GM12865 (cell line): Measurements from ENCODE around the gene NT5C3B.
"Not testable (repeated sequence)": the region's sequence is repeated elsewhere in the genome, so short reads cannot be mapped to it uniquely, and the experiment has no call there.

Source experiments
- DNase-seq: peaks from one replicate; pipeline ENCODE4 v3.0.0; 2010; ENCODE audit warnings: low read depth
- H3K4me3 ChIP-seq: 2 replicates; pipeline ENCODE4 v1.5.1; 2011; ENCODE audit warnings: mild to moderate bottlenecking, low read depth, low read length, control low read depth
- CTCF ChIP-seq: IDR thresholded peaks from 2 replicates; pipeline ENCODE4 v1.5.1; 2011; ENCODE audit warnings: low read length, control low read depth, low read depth, inconsistent platforms; ENCODE audit not compliant: insufficient read depth; ENCODE audit errors: missing control alignments

The NT5C3B gene

GRCh38 chr17:41777574-41778188, 58.4 kb downstream of the NT5C3B start:
- no peak overlapping the region for H3K4me3 ChIP-seq
- DNase-seq: no peak
- TF ChIP-seq CTCF: no peak

GRCh38 chr17:41777157-41777573, 58.9 kb downstream of the NT5C3B start:
- TF ChIP-seq CTCF: no peak
- no peak overlapping the region for H3K4me3 ChIP-seq
- no peak for DNase-seq

GRCh38 chr17:41776262-41776900, 59.7 kb downstream of the NT5C3B start:
- not testable (repeated sequence) for H3K4me3 ChIP-seq, DNase-seq

GRCh38 chr17:41775394-41776226, 60.4 kb downstream of the NT5C3B start:
- no peak for TF ChIP-seq CTCF
- no peak overlapping the region for H3K4me3 ChIP-seq

More at GRCh38 chr17:41775394-41776226, 60.4 kb downstream of the NT5C3B start:
- no peak for DNase-seq
